ENCODE data around the gene YIPF5. TPM values are rescaled to one million over a fixed set of nuclear protein-coding genes. Genes with fewer than 3 reads are reported as not detected.

YIPF5 gene
- total and polyA plus RNA-seq, 2 experiments from 2014 or later = 201 to 236 TPM

DNA sequence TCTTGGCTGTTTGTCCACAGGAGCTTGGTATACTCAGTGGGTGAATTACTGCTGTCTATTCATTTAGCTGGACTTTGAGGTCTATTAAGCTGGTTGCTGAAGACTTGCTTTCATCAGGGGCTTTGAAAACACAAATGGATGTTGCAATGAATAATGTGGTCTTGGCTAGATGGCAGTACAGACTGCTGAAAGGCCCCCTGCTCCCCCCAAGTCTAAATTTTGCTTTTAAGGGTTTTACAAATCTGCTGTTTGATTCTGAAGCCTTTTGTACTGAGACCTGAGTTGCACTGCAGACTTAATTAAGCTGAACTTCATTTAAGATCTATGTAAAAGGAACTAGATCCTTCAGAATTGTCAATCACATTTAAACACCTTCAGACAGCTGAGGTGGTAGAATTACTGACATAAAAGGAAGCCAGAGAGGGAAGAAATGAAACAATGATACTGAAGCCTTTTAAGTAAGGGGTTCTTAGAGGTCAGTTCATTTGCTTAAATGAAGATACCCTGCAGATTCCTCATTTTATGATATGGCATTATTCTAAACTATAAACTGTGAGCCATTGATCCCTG, 37.5 kb upstream of the YIPF5 start:
- no peak overlapping the region for H2AFZ ChIP-seq
- H3K4me3 ChIP-seq = 0 out of 2 replicates have a peak overlapping the region, but pooled peaks have one; percentile 10
- no peak overlapping the region for H3K9ac ChIP-seq
- no peaks in the 10 kb centered on the region for H3K9me3 ChIP-seq (ENCODE audit: low read depth)
- no peak overlapping the region for H3K27ac ChIP-seq
- no peak for DNase-seq
- H3K27me3 ChIP-seq (replicated peaks; ENCODE audit: insufficient read depth) = peaks cover 21% of the 10 kb centered on the region; the same call in 1 of the 2 replicates
- peaks cover 9% of the 10 kb centered on the region for H3K4me1 ChIP-seq (ENCODE audit: insufficient read depth)
- TF ChIP-seq EZH2 (IDR thresholded peaks at IDR 0.05; ENCODE audit: insufficient read depth, poor library complexity, severe bottlenecking) (no peak), EZH2phosphoT487 (IDR thresholded peaks at IDR 0.05; ENCODE audit: insufficient read depth, low read depth) (no peak)
- no peaks in the 10 kb centered on the region for H3K79me2 ChIP-seq (ENCODE audit: insufficient read depth)
- no peak overlapping the region for H3K4me2 ChIP-seq (ENCODE audit: unreplicated experiment)
- no peaks in the 10 kb centered on the region for H4K20me1 ChIP-seq (ENCODE audit: insufficient read depth)
- H3F3A ChIP-seq (ENCODE audit: insufficient read depth) = 0 out of 2 replicates have a peak, but pooled peaks cover 6% of the 10 kb centered on the region
- no peaks in the 10 kb centered on the region for H3K36me3 ChIP-seq (ENCODE audit: low read depth)
- in situ Hi-C loops (cut with MboI) = loop anchor here (10.0 to 25.0 kb wide), 4 partner anchors 1137 to 1854 kb away; no protein-coding TSS in a partner anchor
- H3K9me2 ChIP-seq (ENCODE audit: insufficient read depth) = no peaks in the 10 kb centered on the region

DNA sequence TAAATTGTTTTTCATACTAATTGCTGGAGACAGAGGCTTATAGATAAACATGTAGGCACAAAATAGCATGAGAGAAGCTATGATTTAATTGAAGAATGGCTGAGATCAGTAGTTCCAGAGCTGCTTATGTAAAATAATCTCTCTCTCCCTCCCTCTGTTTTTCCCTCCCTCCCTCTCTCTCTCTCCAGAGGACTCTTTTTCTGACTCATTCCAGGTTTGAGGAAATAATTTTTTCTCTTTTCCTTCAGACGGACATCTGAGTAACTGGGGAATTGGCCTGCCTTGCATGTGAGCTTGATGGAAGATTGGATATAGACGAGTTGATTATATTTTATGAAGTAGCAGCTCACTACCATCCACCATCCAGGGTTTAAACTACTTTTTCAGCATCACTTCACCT, 35.7 kb upstream of the YIPF5 start:
- Histone ChIP-seq H3K4me2 (ENCODE audit: unreplicated experiment) (peak overlapping the region; percentile 87), H3K9ac (no peak overlapping the region), H3F3A (ENCODE audit: insufficient read depth) (0 out of 2 replicates have a peak, but pooled peaks cover 6% of the 10 kb centered on the region), H3K9me3 (ENCODE audit: low read depth) (no peaks in the 10 kb centered on the region), H2AFZ (no peak overlapping the region), H3K79me2 (ENCODE audit: insufficient read depth) (no peaks in the 10 kb centered on the region), H3K27ac (no peak overlapping the region), H3K4me3 (peak overlapping the region; percentile 79), H3K9me2 (ENCODE audit: insufficient read depth) (no peaks in the 10 kb centered on the region), H3K27me3 (replicated peaks; ENCODE audit: insufficient read depth) (peaks cover 21% of the 10 kb centered on the region; the same call in 1 of the 2 replicates), H3K36me3 (ENCODE audit: low read depth) (no peaks in the 10 kb centered on the region), H3K4me1 (ENCODE audit: insufficient read depth) (peaks cover 15% of the 10 kb centered on the region), H4K20me1 (ENCODE audit: insufficient read depth) (no peaks in the 10 kb centered on the region)
- TF ChIP-seq EZH2phosphoT487 (IDR thresholded peaks at IDR 0.05; ENCODE audit: insufficient read depth, low read depth) (no peak), EZH2 (IDR thresholded peaks at IDR 0.05; ENCODE audit: insufficient read depth, poor library complexity, severe bottlenecking) (no peak)
- peak; percentile 42 for DNase-seq
- 31 to 40% methylated on average over 2 of the region's 2 CpGs for WGBS, 2 experiments (ENCODE audit: low coverage in 1 of 2, low lambda C conversion rate in 2 of 2, missing lambda C conversion rate in 2 of 2)
- in situ Hi-C loops (cut with MboI) = loop anchor here (10.0 to 25.0 kb wide), 4 partner anchors 1139 to 1856 kb away; no protein-coding TSS in a partner anchor

DNA sequence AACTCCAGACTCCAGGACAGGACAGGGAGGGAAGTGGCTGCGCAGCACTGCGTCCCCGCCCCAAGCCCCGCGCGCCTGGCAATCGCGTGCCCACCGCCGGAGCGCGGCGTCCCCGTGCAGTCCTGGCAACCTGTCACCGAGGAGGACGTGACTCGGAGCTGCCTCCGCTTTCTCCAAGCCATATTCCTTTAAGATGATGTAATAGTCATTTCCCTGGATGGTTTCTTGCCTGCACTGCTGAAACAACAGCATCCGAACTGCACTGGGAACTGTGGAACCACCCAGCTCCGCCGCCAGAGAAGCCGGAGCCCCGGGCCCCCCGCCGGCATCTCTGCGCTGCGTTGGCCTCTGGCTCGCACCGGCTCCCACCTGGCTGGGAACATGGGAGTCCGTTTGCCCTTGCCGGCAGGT, 34.7 kb upstream of the YIPF5 start:
- no peaks in the 10 kb centered on the region for H3K36me3 ChIP-seq (ENCODE audit: low read depth)
- TF ChIP-seq EZH2 (IDR thresholded peaks at IDR 0.05; ENCODE audit: insufficient read depth, poor library complexity, severe bottlenecking) = no peak
- no peak for TF ChIP-seq EZH2phosphoT487 (IDR thresholded peaks at IDR 0.05; ENCODE audit: insufficient read depth, low read depth)
- H3K9me3 ChIP-seq (ENCODE audit: low read depth) = no peaks in the 10 kb centered on the region
- H4K20me1 ChIP-seq (ENCODE audit: insufficient read depth) = no peaks in the 10 kb centered on the region
- no peaks in the 10 kb centered on the region for H3K79me2 ChIP-seq (ENCODE audit: insufficient read depth)
- H3K27me3 ChIP-seq (replicated peaks; ENCODE audit: insufficient read depth) = peaks cover 21% of the 10 kb centered on the region; the same call in 1 of the 2 replicates
- H3F3A ChIP-seq (ENCODE audit: insufficient read depth) = 0 out of 2 replicates have a peak, but pooled peaks cover 6% of the 10 kb centered on the region
- H3K4me2 ChIP-seq (ENCODE audit: unreplicated experiment) = peak overlapping the region; percentile 87
- H3K9me2 ChIP-seq (ENCODE audit: insufficient read depth) = no peaks in the 10 kb centered on the region
- H3K9ac ChIP-seq = peak overlapping the region; percentile 48
- H3K4me3 ChIP-seq = peak overlapping the region; percentile 79
- in situ Hi-C loops (cut with MboI) = loop anchor here (10.0 to 25.0 kb wide), 4 partner anchors 1140 to 1857 kb away; no protein-coding TSS in a partner anchor
- no peak overlapping the region for H3K27ac ChIP-seq
- H2AFZ ChIP-seq = peak overlapping the region; percentile 89
- 1 to 4% methylated on average over 30 to 31 of the region's 31 CpGs for WGBS, 2 experiments (ENCODE audit: low coverage in 1 of 2, low lambda C conversion rate in 2 of 2, missing lambda C conversion rate in 2 of 2)
- peaks cover 15% of the 10 kb centered on the region for H3K4me1 ChIP-seq (ENCODE audit: insufficient read depth)
- DNase-seq = peak; percentile 72

DNA sequence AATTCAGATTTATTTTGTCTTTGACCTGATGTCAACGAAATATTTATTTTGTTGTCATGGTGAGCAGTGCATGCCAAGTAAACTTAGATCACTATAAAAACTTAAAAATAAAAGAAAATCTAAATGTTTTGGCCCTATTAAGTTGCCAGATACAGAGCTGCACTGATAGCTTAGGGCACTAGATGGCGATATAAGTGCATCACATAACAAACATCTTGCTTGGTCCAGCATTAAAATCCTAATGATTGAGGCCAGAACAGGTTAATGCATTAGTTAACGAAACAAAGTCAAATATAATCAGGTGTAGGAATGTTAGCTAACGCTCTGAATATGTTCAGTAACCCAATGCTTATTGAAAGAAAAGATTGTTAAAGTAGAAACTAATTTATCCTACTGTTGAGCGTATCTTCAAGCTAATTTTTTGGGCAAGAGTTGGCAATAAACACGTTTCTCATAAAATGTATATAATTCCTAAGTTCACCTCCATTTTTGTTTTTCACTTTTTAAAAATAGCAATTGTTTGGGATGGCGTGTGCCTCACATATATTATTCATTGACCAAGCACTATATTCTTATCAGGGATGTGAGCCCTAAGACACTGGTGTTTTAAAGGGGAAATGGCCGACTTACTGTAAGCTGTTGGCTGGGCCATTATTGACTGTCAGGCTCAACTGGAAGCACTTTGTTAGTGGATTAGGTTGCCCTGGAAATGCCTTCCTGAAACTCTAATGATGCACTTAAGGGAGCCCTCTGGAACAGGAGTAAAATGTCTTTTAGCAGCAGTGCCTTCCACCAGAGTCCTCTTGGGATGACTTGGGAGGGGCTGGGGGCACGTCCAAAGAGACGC, 33.5 kb upstream of the YIPF5 start:
- no peak overlapping the region for H3K4me2 ChIP-seq (ENCODE audit: unreplicated experiment)
- no peak for TF ChIP-seq EZH2phosphoT487 (IDR thresholded peaks at IDR 0.05; ENCODE audit: insufficient read depth, low read depth)
- no peak for TF ChIP-seq EZH2 (IDR thresholded peaks at IDR 0.05; ENCODE audit: insufficient read depth, poor library complexity, severe bottlenecking)
- peak overlapping the region; percentile 10; the same call in 1 of the 2 replicates for H2AFZ ChIP-seq
- H3K27me3 ChIP-seq (replicated peaks; ENCODE audit: insufficient read depth) = peaks cover 16% of the 10 kb centered on the region; the same call in 1 of the 2 replicates
- no peaks in the 10 kb centered on the region for H3K9me2 ChIP-seq (ENCODE audit: insufficient read depth)
- no peak overlapping the region for H3K9ac ChIP-seq
- no peaks in the 10 kb centered on the region for H4K20me1 ChIP-seq (ENCODE audit: insufficient read depth)
- DNase-seq = peak; percentile 75
- in situ Hi-C loops (cut with MboI) = loop anchor here (10.0 to 25.0 kb wide), 4 partner anchors 1141 to 1858 kb away; no protein-coding TSS in a partner anchor
- 0 out of 2 replicates have a peak, but pooled peaks cover 6% of the 10 kb centered on the region for H3F3A ChIP-seq (ENCODE audit: insufficient read depth)
- WGBS, 2 experiments (ENCODE audit: low coverage in 1 of 2, low lambda C conversion rate in 2 of 2, missing lambda C conversion rate in 2 of 2) = 27 to 32% methylated on average over 10 of the region's 10 CpGs
- H3K4me3 ChIP-seq = no peak overlapping the region
- no peaks in the 10 kb centered on the region for H3K9me3 ChIP-seq (ENCODE audit: low read depth)
- H3K36me3 ChIP-seq (ENCODE audit: low read depth) = no peaks in the 10 kb centered on the region
- peaks cover 15% of the 10 kb centered on the region for H3K4me1 ChIP-seq (ENCODE audit: insufficient read depth)
- H3K79me2 ChIP-seq (ENCODE audit: insufficient read depth) = no peaks in the 10 kb centered on the region
- H3K27ac ChIP-seq = no peak overlapping the region

Measured in GM23248 (cell line).